ENCODE measurements around the gene WNT10A. TPM values are rescaled to one million over a fixed set of nuclear protein-coding genes. Genes with fewer than 3 reads are reported as not detected.

WNT10A gene
- 1 to 10 TPM in 1 of 4 donors, under 1 TPM in 2, not detected in 1; 0.21 to 1.3 (median 0.39) TPM for total RNA-seq

DNA sequence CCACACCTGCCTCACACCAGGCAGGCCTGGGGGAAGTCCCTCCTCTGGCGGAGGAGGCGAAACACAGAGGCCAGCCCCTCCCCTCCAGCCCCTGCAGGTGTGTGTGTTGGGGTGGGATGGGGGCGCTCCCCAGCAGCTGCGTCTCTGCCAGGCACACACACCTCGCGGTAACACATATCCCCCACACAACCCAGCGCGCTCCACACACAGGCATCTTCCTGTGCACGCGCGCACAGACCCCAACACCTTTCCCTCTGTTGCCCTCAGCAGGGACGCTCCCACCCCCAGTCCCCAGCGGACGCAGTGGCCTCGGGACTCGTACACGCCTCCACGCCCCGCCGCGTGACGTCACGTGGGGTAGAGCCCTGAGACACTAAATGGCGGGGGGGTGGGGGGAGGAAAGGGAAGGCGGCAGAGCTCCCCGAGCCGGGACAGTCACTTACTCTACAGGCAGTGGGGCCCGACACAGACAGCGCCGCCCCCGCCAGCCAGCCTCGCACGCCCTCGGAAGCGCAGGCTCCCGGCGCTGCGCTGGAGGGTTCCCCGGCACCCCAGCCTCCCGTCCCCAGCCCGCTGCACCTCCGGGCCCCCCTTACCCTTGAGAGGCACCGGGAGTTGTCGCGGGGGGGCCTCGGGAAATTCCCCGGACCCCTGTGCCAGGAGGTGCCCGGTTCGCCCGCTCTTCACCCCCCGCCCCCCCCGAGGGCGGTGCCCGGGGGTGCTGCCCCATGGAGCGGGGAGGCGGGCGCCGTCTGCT, at the start of gene WNT10A:
Gene WNT10A, plus strand, starts transcription at position 751 of the 757 bp plus-strand sequence. CDS start 144 bp downstream, outside the sequence.
- Histone ChIP-seq H3K27me3 (peaks cover 0 to 77% of the 10 kb centered on the region in 2 donors), H3K27ac (peak within 1 kb of the TSS in 2 of 4 donors; percentile 45 to 77), H3K4me3 (peak within 1 kb of the TSS; percentile 8 to 52 (median 30)), H3K4me1 (peaks cover 0 to 70% (median 32%) of the 10 kb centered on the region in 4 donors), H3K36me3 (no peaks in the 10 kb centered on the region), H3K9me3 (no peaks in the 10 kb centered on the region)
- no peak for DNase-seq (ENCODE audit: low spot score in 2 of 2)
- 3 to 4% methylated on average over 22 to 26 of the region's 58 CpGs for WGBS, 2 donors
- TF ChIP-seq EP300 (IDR thresholded peaks at IDR 0.05) (no peak), POLR2A (IDR thresholded peaks at IDR 0.05) (no peak)
- TF ChIP-seq, protein P1, sequence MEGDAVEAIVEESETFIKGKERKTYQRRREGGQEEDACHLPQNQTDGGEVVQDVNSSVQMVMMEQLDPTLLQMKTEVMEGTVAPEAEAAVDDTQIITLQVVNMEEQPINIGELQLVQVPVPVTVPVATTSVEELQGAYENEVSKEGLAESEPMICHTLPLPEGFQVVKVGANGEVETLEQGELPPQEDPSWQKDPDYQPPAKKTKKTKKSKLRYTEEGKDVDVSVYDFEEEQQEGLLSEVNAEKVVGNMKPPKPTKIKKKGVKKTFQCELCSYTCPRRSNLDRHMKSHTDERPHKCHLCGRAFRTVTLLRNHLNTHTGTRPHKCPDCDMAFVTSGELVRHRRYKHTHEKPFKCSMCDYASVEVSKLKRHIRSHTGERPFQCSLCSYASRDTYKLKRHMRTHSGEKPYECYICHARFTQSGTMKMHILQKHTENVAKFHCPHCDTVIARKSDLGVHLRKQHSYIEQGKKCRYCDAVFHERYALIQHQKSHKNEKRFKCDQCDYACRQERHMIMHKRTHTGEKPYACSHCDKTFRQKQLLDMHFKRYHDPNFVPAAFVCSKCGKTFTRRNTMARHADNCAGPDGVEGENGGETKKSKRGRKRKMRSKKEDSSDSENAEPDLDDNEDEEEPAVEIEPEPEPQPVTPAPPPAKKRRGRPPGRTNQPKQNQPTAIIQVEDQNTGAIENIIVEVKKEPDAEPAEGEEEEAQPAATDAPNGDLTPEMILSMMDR (IDR thresholded peaks at IDR 0.05), result no peak

DNA sequence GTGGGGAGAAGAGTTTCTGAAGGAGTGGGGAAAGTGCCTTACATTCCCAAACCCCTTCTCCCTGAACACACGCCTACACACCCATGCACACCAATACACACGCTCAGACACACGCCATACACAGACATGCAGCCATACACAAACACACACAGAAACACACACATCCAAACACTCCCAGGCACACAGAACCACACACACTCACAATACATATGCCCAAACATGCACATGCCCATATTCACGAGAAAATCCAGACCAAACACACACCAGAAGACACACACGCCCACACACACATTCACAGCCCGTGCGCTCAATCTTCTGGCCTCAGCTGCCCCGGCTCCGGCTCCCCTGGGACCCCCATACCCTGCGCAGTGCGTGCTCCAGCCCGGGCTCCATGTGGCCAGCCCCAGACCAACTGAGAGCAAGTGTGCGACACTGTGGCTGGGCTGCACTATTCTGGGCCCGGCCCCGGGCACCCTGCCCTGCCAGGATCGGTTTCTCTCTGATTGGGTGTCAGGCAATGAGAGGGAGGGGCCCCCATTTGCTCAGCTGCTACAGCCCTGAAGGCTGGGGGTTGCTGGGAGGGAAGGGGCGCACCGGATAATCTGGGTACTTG, 49.2 kb upstream of the WNT10A start, which contains the start of gene PRKAG3:
Gene PRKAG3, minus strand, starts transcription at position 426 of the 613 bp plus-strand sequence.
- Histone ChIP-seq H3K4me3 (no peak within 1 kb of the TSS), H3K9me3 (no peaks in the 10 kb centered on the region), H3K27ac (peak within 1 kb of the TSS in 1 of 4 donors; percentile 40), H3K36me3 (no peaks in the 10 kb centered on the region), H3K27me3 (no peaks in the 10 kb centered on the region), H3K4me1 (peaks cover 0 to 26% (median 6%) of the 10 kb centered on the region in 4 donors)
- no peak for DNase-seq (ENCODE audit: low spot score in 2 of 2)
- TF ChIP-seq, protein P1 (IDR thresholded peaks at IDR 0.05), result no peak
- TF ChIP-seq POLR2A (IDR thresholded peaks at IDR 0.05) (no peak), EP300 (IDR thresholded peaks at IDR 0.05) (no peak)
- WGBS, 2 donors, result 55 to 56% methylated on average over 18 of the region's 18 CpGs

DNA sequence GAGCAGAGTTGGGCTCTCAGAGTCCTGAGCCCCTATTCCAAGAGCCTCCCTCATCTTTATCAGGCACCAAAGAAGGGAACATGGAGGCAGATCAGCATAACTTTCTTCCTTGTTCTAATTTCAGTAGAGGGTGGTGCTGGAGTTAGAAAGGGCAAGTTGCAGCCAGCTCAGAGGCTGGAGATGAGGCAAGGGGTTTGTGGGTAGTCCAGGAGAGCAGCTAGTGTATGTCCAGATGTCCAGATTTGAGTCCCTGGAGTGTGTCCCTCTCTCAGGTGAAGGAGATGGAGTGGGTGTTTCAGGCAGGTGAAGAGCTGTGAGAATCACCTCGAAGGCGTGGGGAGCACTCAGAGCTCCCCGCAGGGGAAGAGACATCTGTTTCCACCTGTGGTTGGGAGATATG, 48.6 kb upstream of the WNT10A start:
- H3K4me1 ChIP-seq, result peaks cover 0 to 26% (median 6%) of the 10 kb centered on the region in 4 donors
- no peak overlapping the region for H3K4me3 ChIP-seq
- H3K36me3 ChIP-seq, result no peaks in the 10 kb centered on the region
- 88 to 95% methylated on average over 3 of the region's 3 CpGs for WGBS, 2 donors
- no peak for DNase-seq (ENCODE audit: low spot score in 2 of 2)
- peaks cover 0 to under 1% (median 0%) of the 10 kb centered on the region in 4 donors for H3K9me3 ChIP-seq
- H3K27ac ChIP-seq, result peak overlapping the region in 1 of 4 donors; percentile 40
- TF ChIP-seq, protein P1 (IDR thresholded peaks at IDR 0.05), result no peak
- TF ChIP-seq POLR2A (IDR thresholded peaks at IDR 0.05) (no peak), EP300 (IDR thresholded peaks at IDR 0.05) (no peak)
- H3K27me3 ChIP-seq, result no peaks in the 10 kb centered on the region

DNA sequence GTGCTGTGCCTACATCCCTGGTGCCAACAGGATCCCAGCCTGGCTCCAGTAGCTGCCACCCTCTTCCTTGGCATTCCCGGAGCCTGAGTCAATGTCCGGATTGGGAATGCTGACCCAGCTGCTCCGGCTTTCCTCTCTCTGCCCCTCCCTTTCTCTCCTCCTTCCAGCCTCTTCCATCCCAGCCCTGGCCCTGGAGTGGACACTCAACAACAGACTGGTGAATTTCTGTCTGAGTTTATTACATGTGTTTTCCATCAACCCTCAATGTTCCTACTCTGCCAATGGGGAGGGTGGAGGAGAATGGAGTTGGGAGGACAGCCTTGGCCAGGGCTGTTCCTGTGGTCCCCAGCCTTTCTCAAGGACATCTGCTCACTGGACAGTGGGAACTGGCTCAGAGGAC, 48.1 kb upstream of the WNT10A start:
- peak overlapping the region in 1 of 4 donors; percentile 40 for H3K27ac ChIP-seq
- TF ChIP-seq, protein P1 (IDR thresholded peaks at IDR 0.05), result no peak
- TF ChIP-seq EP300 (IDR thresholded peaks at IDR 0.05) (no peak), POLR2A (IDR thresholded peaks at IDR 0.05) (no peak)
- 59 to 67% methylated on average over 3 of the region's 3 CpGs for WGBS, 2 donors
- H3K36me3 ChIP-seq, result no peaks in the 10 kb centered on the region
- peak; percentile 23 to 42 for DNase-seq (ENCODE audit: low spot score in 2 of 2)
- H3K4me3 ChIP-seq, result no peak overlapping the region
- peaks cover 0 to 26% (median 6%) of the 10 kb centered on the region in 4 donors for H3K4me1 ChIP-seq
- peaks cover 0 to 5% (median 2%) of the 10 kb centered on the region in 4 donors for H3K9me3 ChIP-seq
- H3K27me3 ChIP-seq, result no peaks in the 10 kb centered on the region

Data from tibial nerve (tissue), 4 donors.